ENCODE measurements around the gene LYZL4.

DNA sequence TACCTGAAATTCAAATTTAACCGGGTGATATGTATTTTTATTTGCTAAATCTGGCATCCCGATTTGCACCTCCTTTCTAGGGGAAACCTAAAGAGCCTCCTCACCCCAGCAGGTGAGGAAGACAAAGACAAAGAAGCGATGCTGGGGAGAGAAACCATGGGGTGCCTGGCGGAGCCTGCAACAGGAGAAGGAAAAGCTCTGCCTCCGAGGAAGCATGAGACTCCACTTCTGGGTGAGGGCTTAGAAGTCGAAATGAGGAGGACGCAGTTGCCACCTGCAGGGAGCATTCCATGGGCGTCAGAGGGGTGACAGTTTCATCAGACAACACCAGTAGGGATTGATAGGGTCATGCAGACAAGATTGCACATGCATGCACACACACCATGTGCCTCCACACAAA, 30.5 kb upstream of the LYZL4 start:
- TF ChIP-seq, protein P1, sequence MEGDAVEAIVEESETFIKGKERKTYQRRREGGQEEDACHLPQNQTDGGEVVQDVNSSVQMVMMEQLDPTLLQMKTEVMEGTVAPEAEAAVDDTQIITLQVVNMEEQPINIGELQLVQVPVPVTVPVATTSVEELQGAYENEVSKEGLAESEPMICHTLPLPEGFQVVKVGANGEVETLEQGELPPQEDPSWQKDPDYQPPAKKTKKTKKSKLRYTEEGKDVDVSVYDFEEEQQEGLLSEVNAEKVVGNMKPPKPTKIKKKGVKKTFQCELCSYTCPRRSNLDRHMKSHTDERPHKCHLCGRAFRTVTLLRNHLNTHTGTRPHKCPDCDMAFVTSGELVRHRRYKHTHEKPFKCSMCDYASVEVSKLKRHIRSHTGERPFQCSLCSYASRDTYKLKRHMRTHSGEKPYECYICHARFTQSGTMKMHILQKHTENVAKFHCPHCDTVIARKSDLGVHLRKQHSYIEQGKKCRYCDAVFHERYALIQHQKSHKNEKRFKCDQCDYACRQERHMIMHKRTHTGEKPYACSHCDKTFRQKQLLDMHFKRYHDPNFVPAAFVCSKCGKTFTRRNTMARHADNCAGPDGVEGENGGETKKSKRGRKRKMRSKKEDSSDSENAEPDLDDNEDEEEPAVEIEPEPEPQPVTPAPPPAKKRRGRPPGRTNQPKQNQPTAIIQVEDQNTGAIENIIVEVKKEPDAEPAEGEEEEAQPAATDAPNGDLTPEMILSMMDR (IDR thresholded peaks at IDR 0.05), result no peak
- no peak for TF ChIP-seq POLR2A (IDR thresholded peaks at IDR 0.05)
- no peak for TF ChIP-seq POLR2AphosphoS5 (IDR thresholded peaks at IDR 0.05)

All from gastroesophageal sphincter (tissue), 3 donors.